H1 (cell line): ENCODE data around the gene DPH1. TPM values are rescaled to one million over a fixed set of nuclear protein-coding genes. Genes with fewer than 3 reads are reported as not detected.

Source experiments
- EGR1 ChIP-seq: IDR thresholded peaks from 2 replicates; pipeline ENCODE4 v1.6.1; 2011; ENCODE audit warnings: low read depth, low read length, borderline replicate concordance
- EP300 ChIP-seq, 2 experiments: IDR thresholded peaks; 1 replicate in 1 of 2; 2 replicates in 1 of 2; pipeline ENCODE4 v1.6.1; 2011 to 2012; ENCODE audit warnings: low read depth in 2 of 2, low read length in 2 of 2, mild to moderate bottlenecking in 2 of 2, borderline replicate concordance in 1 of 2, inconsistent platforms in 1 of 2, moderate library complexity in 1 of 2
- JUN ChIP-seq: IDR thresholded peaks from 2 replicates; pipeline ENCODE4 v1.6.1; 2011; ENCODE audit warnings: low read depth, mild to moderate bottlenecking, improper control_type of control experiment, low read length
- NRF1 ChIP-seq: IDR thresholded peaks from 2 replicates; pipeline ENCODE4 v1.6.1; 2011; ENCODE audit warnings: mild to moderate bottlenecking, low read depth, low read length, improper control_type of control experiment
- RBBP5 ChIP-seq: IDR thresholded peaks from 2 replicates; pipeline ENCODE4 v1.7.1; 2012; ENCODE audit warnings: low read depth, mild to moderate bottlenecking, inconsistent platforms, low read length, moderate library complexity, borderline replicate concordance
- SAP30 ChIP-seq: fragments of 300-600 bp; sonication (generic); IDR thresholded peaks from 2 replicates; pipeline ENCODE4 v1.7.1; 2012; ENCODE audit warnings: low read length, moderate library complexity, mild to moderate bottlenecking, inconsistent platforms; ENCODE audit not compliant: insufficient read depth, insufficient replicate concordance
- polyA plus RNA-seq, 7 experiments: library from polyadenylated mRNA; depleted of rRNA in 3 of 7; stranded (reverse) in 5 of 7; unstranded in 2 of 7; fragments of >200 nt in 5 of 7; fragments of 200-250 nt in 2 of 7; gene quantifications; 1 replicate in 5 of 7; 2 replicates in 1 of 7; 4 replicates in 1 of 7; pipeline versions ENCODE4 v1.2.1 to v1.2.3, GENCODE V29; 2011 to 2013; ENCODE audit warnings: missing spikeins in 2 of 7, mixed read lengths in 2 of 7
- total RNA-seq: library from RNA; stranded (reverse); fragmentation: NEBNext Ultra II Directional; extraction: Animal tissue kit (Norgen Biotek cat#: 25700); gene quantifications from 2 replicates; pipeline ENCODE4 v1.2.1, GENCODE V29; 2021

Gene DPH1
- total and polyA plus RNA-seq, 2 of the 8 experiments (the other 6 are each of a cell fraction or from before 2014, with no cell fraction given): 24.9 to 30.0 TPM

DNA sequence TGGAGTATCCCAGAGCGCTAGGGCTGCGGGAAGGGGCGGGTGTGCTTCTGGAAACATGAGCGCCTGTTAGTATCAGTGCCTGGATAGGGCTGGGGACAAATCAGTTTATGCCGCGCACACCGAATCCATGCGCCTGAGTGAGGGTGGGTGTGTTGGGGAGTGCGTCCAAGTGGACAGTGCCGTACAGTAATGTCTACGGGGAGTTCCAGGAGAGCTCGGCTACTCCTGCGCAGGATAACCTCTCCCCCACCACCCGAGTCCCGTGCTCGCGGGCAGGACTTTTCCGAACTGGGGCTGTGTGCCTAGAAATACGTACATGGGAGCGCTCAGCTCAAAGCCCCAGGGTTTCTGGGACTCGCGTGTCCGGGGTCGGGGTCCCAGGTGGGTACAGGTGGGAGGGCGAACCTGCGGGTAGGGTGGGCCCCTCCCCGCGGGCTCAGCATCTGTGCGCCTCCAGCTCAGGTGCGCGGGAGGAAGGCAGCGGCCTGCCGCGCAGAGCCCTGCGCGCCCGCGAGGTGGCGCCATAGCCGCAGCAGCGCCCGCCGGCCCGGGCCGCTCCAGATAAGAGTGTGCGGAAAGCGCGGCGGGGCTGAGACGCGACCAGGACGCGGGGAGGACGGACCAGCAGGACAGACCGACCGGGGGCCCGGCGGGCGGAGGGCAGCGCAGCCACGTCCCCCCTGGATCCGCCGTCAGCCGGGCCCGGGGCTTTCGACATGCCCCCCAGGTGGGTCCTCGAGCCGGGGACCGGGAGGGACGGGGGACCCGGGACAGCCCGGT, 24.7 kb downstream of the DPH1 start, which contains the start of gene HIC1 (continued):
- TF ChIP-seq RBBP5 (no peak), JUN (no peak), EGR1 (no peak), NRF1 (no peak), EP300 (IDR thresholded peaks at IDR 0.05; ENCODE audit: borderline replicate concordance in 1 of 2, low read depth in 2 of 2, low read length in 2 of 2) (0 out of 3 replicates have a peak, but pooled peaks of 1 of the 2 experiments have one; percentile 12), SAP30 (no peak)
- TF ChIP-seq, all 59 proteins: peak for 12
